HG02642 (cell line): ENCODE results near the gene RFX3.
"Not testable (repeated sequence)": the region's sequence is repeated elsewhere in the genome, so short reads cannot be mapped to it uniquely, and the experiment has no call there.

Experiments used
- ATAC-seq: cut with Tn5 transposase; IDR thresholded peaks from one replicate; pipeline ENCODE4 v1.9.1; 2021; ENCODE audit warnings: mild to moderate bottlenecking; ENCODE audit not compliant: unreplicated experiment, poor library complexity

The RFX3 gene

GRCh38 chr9:3367185-3367584, 158.6 kb downstream of the RFX3 start:
- ATAC-seq: no peak

DNA sequence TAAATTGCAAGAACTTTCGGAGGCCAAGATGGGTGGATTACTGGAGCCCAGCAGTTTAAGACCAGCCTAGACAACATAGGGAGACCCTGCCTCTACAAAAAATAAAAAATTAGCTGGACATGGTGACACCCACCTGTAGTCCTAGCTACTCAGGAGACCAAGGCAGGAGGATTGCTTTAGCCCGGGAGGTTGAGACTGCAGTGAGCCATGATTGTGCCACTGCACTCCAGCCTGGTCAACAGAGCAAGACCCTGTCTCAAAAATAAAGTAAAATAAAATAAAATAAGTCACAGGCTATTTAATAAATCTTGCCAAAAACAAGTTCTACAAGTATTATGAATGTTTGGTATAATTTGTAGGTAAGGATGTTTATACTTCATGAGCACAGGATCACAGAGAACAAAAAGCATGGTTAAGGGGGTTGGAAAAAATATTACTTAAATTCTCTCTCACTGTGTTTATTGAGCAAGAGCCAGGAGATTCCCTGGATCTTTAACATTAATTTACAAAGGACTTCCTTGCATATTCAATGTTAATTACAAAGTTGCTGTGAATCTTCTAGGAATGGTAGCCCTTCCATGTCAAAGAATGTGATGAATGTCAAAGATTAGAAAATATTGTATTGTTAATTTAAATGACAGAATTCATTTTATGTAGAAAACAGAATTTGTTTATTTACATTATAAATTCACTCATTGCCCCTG, 164.0 kb downstream of the RFX3 start:
- ATAC-seq: no peak

- no peak for ATAC-seq
These were observed 164.7 kb downstream of the RFX3 start for GRCh38 chr9:3361116-3361515.

GRCh38 chr9:3360245-3360644, 165.6 kb downstream of the RFX3 start:
- no peak for ATAC-seq

DNA sequence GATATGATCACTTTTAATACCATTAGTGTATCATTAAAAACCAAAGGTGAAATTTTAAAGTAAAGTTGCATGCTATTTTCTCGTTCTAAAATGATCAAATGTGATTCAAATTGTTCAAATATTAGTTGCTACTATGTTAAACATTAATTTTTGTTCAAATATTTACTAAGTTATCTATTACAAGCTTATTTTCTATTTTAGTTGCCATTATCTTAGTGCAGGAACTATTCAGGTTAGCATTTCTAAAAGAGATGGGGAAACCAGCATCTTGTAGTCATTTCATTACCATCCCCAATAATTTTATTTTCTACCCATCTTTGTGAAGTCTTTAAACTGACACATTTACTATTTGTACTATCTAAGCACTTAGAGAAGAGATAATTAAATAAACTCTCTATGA, 166.0 kb downstream of the RFX3 start:
- ATAC-seq: no peak

DNA sequence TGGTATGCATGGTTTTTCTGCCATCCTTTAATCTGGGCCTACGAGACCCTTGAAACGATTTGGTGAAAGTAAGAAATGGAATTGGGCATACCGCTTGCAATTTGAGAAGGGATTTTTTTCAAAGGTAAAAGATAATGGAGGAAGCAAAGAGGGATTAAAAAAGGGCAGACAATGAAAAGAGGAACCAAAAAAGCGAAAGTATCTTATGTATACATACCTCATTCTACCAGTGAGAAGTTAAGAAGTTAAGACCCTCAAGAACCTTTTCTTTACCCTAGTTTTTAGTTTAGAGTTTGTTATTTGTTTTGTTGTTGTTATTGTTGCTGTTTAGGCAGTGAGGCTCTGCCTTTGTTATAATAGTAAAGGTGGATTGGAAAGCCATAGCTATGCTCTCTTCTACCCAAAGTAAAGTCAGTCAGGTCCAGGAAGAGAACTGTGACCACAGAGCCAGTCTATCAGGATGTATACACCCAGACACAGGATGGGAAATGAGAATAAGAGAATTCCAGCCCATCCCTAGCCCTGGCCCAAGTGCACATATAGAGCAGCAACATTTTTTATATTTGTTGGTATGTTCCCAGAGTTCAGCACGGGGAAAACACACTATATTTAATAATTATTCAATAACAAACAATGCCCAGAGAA, 166.6 kb downstream of the RFX3 start:
- no peak for ATAC-seq

- ATAC-seq: no peak
These were observed 177.6 kb downstream of the RFX3 start for GRCh38 chr9:3348169-3348568.

GRCh38 chr9:3346549-3346948, 179.3 kb downstream of the RFX3 start:
- no peak for ATAC-seq

GRCh38 chr9:3343671-3344070, 182.1 kb downstream of the RFX3 start:
- no peak for ATAC-seq

- ATAC-seq: no peak
These were observed 183.5 kb downstream of the RFX3 start for GRCh38 chr9:3342159-3342777.

GRCh38 chr9:3337515-3338225, 188.1 kb downstream of the RFX3 start:
- no peak for ATAC-seq

- no peak for ATAC-seq
These were observed 188.8 kb downstream of the RFX3 start for GRCh38 chr9:3336951-3337350.

DNA sequence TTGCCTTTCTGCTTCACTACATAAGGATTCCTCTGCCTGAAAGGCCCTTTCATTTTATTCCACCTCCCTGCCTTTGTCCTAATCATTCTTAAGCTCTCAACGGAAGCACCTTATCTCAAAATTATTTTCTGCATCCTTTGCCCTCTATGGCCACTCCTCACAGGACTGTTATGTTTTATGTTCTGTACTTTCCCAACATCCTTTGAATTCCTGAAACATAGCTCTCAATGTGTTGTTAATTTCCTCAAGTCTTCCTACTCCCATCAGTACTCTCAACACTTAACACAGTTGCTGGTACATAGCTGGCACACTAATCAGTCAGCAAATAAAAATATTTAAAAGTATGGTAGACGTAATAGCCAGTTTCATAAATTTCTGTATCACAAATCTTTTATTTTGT, 193.0 kb downstream of the RFX3 start:
- no peak for ATAC-seq

- ATAC-seq: no peak
These were observed 194.0 kb downstream of the RFX3 start for GRCh38 chr9:3331801-3332200.

DNA sequence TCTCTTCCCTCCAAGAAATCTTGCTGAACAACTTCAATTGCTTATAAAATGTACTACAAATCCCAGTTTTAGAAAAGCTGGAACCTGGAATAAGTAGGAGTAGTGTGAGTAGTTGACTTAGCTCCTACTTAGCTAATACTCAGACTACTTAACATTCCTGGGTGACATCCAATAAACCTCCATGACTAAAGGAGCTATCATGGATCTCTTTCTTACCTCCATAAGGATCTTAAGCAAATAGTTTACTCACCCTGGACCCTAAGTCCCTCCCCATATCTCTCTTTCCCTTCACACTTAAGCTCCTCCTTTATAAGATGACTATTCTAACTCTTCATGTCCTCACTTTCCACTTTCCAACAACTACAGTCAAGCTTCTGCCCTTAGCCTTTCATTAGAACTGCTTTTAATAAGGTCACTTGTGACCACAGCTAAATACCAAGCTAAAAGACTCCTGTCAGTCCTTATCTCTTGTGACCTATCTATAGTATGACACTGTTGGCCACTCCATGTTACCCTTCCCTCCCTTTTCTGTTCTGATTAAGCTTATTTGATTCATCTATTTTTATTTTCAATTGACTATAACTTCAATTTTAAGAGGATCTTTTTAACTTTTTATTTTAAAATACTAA, 194.9 kb downstream of the RFX3 start:
- no peak for ATAC-seq

GRCh38 chr9:3329361-3329760, 196.4 kb downstream of the RFX3 start:
- ATAC-seq: no peak

DNA sequence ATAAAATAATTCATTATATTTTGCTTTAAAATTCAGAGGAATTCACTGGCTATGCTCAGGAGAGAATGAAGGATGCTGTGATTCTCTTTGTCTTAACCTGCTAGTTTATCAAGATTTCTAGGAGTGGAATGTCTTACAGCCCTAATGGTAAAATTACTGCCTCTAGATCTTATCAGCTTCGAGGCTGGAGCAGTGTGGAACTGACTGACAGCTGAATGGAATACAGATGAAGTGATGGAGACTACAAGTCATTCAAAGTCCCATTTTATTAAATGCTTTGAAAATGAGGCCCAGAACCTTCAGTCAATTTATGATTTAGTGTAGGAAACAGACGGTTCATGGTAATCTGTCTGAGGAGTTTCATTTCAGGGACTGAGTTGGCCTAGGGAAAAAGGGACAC, 202.1 kb downstream of the RFX3 start:
- no peak for ATAC-seq

DNA sequence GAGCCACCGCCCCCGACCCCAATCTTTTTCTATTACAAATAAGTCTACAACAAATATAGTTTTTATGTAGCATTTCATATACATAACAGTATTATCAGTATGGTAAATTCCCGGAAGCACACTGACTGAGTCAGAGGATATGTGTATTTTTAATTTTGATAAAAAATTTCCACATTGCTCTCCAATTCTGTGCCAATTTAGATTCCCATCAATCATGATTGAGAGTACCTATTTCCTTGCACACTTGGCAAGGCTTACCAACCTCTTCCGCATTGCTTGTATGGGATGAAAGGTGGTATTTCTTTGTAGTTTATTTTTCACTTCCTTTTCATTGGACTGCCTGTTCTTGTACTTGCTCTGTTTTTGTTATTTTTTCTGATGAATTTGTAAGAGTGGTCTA, 204.6 kb downstream of the RFX3 start:
- no peak for ATAC-seq

DNA sequence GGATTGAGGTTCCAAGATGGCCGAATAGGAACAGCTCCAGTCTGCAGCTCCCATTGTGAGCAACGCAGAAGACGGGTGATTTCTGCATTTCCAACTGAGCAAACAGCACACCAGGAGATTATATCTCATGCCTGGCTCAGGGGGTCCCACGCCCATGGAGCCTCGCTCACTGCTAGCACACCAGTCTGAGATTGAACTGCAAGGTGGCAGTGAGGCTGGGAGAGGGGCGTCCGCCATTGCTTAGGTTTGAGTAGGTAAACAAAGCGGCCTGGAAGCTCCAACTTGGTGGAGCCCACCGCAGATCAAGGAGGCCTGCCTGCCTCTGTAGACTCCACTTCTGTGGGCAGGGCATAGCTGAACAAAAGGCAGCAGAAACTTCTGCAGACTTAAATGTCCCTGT, 213.2 kb downstream of the RFX3 start:
- not testable (repeated sequence) for ATAC-seq

DNA sequence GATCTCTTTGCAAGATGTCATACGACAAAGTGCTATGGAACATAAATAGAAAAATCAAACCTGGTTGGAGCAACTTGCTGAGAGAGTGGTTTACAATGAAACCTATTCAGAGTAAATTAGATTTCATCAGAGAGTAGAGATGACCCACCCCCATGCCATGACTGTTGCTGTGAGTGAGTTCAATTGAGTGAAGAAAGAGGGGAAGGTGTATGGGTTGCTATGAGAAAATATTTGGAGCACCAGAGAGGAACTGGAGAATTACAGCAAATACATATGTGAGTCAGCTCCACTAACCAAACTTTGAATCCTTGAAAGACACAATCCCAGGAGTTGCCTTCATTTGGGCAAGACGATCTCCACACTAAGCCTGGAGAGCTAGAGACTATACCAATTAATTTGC, 217.2 kb downstream of the RFX3 start:
- ATAC-seq: no peak

DNA sequence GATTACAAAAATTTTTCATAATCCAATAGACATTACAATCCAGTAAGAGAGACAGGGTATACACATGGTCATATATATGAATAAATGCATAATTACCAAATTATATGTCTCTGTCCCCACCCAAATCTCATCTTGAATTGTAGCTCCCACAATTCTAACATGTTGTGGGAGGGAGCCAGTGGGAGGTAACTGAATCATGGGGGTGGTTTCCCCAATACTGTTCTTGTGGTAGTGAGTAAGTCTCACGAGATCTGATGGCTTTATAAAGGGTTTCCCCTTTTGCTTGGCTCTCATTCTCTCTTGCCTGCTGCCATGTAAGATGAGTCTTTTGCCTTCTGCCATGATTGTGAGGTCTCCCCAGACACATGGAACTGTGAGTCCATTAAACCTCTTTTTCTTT, 221.4 kb downstream of the RFX3 start:
- not testable (repeated sequence) for ATAC-seq
